NK-92 (cell line): ENCODE results near the gene ATRN.
"Not testable (repeated sequence)": the region's sequence is repeated elsewhere in the genome, so short reads cannot be mapped to it uniquely, and the experiment has no call there.

Source experiments
- DNase-seq: peaks from one replicate; lab custom pipeline; 2025; ENCODE audit not compliant: unreplicated experiment; lab: John Stamatoyannopoulos, UW

Gene ATRN

GRCh38 chr20:3465301-3465700 is 5.5 kb upstream of the ATRN start:
- DNase-seq, result no peak

DNA sequence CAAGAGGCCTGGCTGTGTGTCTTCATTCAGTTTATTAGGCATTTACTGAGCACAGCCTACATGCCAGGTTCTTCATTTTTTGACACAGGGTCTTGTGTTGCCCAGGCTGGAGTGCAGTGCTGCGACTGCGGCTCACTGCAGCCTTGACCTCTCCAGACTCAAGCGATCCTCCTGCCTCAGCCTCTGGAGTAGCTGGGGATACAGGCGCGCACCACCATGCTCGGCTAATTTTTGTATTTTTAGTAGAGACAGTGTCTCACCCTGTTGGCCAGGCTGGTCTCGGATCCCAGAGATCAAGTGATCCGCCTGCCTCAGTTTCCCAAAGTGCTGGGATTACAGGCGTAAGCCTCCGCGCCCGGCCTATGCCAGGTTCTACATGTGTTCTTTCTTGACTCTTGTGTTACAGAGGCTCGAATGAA is 601 bp upstream of the ATRN start:
- DNase-seq, result no peak

DNA sequence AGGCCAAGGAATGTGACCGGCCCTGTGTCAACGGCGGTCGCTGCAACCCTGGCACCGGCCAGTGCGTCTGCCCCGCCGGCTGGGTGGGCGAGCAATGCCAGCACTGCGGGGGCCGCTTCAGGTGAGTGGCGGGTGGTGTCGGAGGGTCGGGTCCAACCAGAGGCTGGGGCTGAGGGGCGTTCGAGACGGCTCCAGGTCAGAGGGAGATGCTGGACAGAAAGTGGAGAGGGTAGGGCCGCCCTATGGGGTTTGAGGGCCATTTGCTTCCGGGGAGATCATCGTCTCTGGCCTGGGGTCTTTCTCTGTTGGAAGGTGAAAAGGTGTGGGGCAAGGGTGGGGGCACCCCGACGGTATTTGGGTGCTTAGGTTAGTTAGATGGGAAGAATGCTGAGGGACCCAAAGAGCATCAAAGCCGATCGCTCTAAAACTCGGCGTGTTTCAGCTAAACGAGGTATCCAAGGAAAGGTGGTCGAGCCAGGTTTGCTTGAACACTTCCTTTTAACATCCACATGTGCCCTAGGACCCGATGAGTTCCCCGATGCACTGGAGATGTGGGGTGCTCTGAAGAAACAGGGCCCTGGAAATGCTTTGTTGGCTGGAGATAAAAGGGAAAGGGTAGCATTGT is 691 bp downstream of the ATRN start:
- DNase-seq, result no peak

- DNase-seq, result no peak
Observed at GRCh38 chr20:3472105-3472504, 1.3 kb downstream of the ATRN start.

- no peak for DNase-seq
Observed at GRCh38 chr20:3473324-3473723, 2.5 kb downstream of the ATRN start.

- no peak for DNase-seq
Observed at GRCh38 chr20:3473944-3474343, 3.1 kb downstream of the ATRN start.

- DNase-seq, result not testable (repeated sequence)
Observed at GRCh38 chr20:3477003-3477860, 6.4 kb downstream of the ATRN start.

- no peak for DNase-seq
Observed at GRCh38 chr20:3477861-3478544, 7.2 kb downstream of the ATRN start.

GRCh38 chr20:3479025-3479424 is 8.2 kb downstream of the ATRN start:
- no peak for DNase-seq

DNA sequence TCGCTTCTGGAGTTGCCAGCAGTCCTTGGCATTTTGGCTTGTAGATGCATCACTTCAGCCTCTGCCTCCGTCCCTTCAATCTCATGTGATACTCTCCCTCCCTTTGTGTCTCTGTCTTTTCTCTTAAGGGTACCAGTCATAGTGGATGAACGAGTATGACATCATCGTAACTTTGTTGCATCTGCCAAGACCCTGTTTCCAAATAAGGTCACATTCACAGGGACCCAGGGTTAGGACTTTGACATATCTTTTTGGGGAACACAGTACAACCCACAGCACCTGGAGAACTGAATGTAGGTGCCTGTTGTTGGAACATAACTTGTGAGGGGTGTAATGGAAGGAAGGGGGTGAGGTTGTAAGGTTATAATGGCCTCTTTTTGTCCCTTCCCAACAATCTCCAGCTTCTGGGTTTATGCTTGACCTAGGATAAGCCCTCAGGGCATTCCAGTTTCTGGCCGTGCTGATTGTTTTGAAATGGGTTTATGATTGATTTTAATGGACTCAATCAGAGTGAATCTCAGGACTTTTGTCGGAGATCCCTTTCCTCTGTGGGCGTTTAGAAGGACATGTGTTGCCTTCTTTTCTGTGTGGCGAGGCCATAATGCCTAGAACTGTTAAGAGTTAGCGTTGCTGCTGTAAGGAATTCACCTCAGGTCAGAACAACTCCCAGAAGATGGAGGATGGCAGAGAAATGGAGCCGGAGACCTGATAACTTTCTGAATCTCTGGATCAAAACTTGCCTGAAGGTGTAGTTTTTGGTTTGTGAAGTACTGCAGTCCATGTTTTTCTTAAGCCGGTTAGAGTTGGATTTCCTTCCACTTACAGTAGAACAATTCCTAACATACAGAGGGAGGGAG is 9.2 kb downstream of the ATRN start:
- DNase-seq, result no peak

GRCh38 chr20:3483309-3483708 is 12.5 kb downstream of the ATRN start:
- no peak for DNase-seq

DNA sequence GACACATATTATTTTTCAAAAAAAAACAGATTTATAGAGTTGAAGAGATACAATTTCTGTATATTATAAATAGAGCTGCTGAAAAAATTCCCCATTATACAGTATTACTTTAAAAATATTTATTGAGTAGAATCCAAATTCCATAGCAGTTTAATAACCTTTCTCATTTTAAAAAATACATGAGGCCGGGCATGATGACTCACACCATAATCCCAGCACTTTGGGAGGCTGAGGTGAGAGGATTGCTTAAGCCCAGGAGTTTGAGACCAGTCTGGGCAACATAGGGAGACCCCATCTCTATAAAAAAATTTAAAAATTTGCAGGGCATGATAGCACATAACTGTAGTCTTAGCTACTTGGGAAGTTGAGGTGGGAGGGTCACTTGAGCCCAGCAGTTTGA is 13.0 kb downstream of the ATRN start:
- DNase-seq, result no peak

GRCh38 chr20:3485913-3486312 is 15.1 kb downstream of the ATRN start:
- DNase-seq, result no peak

GRCh38 chr20:3486850-3487249 is 16.0 kb downstream of the ATRN start:
- DNase-seq, result no peak

- DNase-seq, result no peak
Observed at GRCh38 chr20:3492669-3493068, 21.9 kb downstream of the ATRN start.

- no peak for DNase-seq
Observed at GRCh38 chr20:3494218-3494617, 23.4 kb downstream of the ATRN start.

DNA sequence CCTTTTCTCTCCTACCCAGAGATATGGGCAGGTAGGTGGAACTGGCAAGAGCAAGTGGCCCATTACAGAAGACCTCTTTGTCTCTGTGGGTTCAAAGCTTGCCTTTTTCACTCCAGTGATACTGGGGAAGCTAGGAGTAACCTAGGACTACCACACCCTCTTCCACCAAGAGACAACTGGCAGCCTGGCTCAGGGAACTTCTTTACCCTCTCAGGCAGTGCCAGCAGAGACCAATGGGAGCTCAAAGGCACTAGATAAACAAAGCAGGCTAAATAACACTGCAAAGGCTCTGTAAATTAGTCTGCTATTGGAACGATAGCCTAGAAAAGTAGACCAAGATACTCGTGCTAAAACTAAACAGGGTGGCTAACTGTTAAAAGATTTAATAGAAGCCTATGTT is 32.1 kb downstream of the ATRN start:
- no peak for DNase-seq

DNA sequence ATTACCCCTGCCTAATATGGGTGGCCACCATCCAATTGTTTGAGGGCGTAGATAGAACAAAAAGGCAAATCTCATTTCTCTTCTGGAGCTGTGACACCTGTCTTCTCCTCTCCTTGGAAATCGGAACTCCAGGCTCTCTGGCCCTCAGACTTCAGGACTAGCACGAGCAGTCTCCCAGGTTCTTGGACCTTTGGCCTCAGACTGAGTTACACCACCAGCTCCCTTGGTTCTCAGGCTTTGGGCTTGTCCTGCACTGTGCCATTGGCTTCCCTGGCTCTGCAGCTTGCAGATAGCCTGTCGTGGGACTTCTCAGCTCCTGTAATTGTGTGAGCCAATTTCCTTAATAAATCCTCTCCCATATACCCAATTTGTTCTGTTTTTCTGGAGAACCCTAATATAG is 34.3 kb downstream of the ATRN start:
- DNase-seq, result no peak

GRCh38 chr20:3509064-3509463 is 38.2 kb downstream of the ATRN start:
- DNase-seq, result no peak

- no peak for DNase-seq
Observed at GRCh38 chr20:3510110-3510509, 39.3 kb downstream of the ATRN start.

DNA sequence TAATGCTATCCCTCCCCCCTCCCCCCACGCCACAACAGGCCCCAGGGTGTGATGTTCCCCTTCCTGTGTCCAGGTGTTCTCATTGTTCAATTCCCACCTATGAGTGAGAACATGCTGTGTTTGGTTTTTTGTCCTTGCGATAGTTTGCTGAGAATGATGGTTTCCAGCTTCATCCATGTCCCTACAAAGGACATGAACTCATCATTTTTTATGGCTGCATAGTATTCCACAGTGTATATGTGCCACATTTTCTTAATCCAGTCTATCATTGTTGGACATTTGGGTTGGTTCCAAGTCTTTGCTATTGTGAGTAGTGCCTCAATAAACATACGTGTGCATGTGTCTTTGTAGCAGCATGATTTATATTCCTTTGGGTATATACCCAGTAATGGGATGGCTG is 41.4 kb downstream of the ATRN start:
- DNase-seq, result not testable (repeated sequence)
